GM18873 (cell line): Measurements from ENCODE around the gene F8.
A peak's percentile ranks its signal among the peaks of the same experiment; 100 is the strongest.
"Not testable (repeated sequence)": the region's sequence is repeated elsewhere in the genome, so short reads cannot be mapped to it uniquely, and the experiment has no call there.

Experiments used
- ATAC-seq: cut with Tn5 transposase; IDR thresholded peaks from one replicate; pipeline ENCODE4 v1.9.1; 2021; ENCODE audit warnings: mild to moderate bottlenecking, moderate library complexity, moderate number of reproducible peaks; ENCODE audit not compliant: unreplicated experiment, low FRiP score

F8 gene

DNA sequence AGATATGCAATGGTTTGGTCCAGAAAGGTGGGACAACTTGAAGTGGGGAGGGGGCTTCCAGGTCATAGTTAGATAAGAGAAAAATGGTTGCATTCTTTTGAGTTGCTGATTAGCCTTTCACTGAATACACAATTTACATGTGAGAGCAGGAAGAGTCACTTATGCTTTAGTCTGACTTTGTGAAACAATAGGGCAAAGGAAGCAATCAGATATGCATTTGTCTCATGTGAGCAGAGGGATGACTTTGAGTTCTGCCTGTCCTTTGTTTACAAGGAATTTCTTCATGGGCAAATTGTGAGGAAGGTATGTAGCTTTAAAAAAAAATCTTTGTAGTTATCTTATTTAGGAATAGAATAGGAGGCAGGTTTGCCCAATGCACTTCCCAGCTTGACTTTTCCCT is 201.0 kb downstream of the F8 start:
- no peak for ATAC-seq

DNA sequence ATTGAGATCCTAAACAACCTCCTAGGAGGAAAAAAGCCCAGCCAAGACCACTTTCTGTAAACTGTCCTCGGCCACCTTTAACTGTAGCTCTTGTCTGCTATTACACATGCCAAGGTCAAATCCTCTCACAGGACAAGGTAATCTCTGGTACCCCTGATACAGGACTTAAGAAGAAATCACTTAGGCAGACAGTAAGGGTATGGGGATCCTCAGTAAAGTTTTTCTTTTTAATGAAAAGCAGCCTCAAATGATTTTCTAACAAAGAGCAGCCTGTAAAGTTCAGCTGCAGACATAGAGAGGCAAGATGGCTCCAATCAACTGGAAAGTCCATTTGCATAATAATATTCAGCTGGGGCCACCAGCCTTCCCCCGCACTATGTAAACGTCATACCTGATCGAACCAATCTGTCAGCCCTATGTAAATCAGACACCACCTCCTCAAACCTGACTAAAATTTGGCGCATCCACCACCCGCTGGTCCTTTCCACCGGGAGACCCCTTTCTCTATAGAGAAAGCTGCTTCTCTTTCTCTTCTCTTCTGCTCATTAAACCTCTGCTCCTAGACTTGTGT is 202.7 kb downstream of the F8 start:
- peak; percentile 62 for ATAC-seq

- no peak for ATAC-seq
These were observed 203.4 kb downstream of the F8 start for GRCh38 chrX:154818916-154819770.

DNA sequence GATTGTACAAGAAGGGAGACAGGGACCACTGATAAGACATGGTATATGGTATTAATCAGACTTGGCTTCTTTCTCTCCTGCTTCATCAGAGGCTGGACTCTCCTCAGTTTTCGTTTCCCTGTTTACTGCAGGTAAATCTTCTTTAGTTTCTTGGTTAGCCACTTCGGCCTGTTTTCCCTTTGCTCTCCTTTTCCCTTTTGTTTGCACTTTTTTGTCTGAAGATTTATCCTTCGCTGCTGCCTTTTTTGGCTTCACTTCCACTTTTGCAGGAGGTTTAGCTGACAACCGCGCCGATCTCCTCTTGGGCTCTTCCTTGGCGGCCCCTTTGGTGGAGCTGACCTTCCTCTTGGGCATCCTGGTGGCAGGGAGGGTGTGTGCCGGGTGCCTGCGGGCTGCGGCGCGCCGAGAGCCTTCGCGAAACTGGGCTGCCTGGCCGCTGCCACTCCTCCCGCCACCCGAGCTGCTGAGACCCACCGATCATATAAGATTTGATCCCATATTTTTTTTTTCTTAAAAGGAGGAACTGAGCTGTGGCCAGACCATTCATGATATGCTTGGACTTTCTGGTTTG is 205.4 kb downstream of the F8 start:
- not testable (repeated sequence) for ATAC-seq

DNA sequence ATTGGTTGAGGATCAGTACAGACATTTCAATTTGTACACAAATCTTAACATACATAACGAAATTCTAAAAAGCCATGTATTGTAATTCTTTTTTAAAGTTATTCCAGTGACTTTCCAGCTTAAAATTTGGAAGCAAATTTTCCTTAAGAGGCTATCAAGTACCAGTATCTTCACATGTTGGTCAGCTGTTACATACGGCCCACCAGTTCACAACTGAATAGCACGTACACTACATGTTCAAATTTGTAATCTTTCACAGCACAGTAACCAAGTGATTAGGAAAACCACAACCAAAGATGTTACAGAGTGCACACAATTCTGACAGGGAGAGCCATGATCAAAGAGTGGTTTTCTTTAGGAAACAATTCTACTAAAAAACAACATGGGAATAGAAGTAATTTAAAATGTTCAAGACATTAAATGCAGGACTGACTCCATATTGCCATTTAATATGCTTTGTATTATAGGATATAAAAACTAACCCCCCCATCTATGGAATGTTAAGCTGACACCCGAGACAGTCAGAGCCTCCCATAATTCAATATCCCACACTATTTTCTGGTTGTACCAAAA is 206.1 kb downstream of the F8 start:
- ATAC-seq, result not testable (repeated sequence)

- ATAC-seq, result no peak
These were observed 207.2 kb downstream of the F8 start for GRCh38 chrX:154815274-154815818.

DNA sequence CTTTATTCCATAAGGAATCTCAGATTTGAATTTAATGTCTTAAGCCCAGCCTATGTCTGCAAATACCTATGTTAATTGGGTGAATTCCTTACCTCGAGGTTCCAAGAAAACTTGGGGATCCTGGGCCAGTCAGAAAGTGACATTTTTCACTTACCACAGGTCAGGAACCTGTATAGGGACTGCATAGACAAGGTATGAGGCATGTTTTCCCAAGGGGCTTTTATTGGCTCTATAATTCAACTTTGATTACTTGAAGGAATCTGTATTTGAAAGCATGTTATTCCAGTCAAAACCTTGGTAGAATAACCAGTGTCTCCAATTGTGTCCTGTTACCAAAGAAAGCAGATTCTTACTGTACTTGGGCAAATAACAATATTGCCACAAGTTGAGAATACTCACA is 208.7 kb downstream of the F8 start:
- ATAC-seq, result no peak

GRCh38 chrX:154812341-154813101 is 210.0 kb downstream of the F8 start:
- no peak for ATAC-seq

DNA sequence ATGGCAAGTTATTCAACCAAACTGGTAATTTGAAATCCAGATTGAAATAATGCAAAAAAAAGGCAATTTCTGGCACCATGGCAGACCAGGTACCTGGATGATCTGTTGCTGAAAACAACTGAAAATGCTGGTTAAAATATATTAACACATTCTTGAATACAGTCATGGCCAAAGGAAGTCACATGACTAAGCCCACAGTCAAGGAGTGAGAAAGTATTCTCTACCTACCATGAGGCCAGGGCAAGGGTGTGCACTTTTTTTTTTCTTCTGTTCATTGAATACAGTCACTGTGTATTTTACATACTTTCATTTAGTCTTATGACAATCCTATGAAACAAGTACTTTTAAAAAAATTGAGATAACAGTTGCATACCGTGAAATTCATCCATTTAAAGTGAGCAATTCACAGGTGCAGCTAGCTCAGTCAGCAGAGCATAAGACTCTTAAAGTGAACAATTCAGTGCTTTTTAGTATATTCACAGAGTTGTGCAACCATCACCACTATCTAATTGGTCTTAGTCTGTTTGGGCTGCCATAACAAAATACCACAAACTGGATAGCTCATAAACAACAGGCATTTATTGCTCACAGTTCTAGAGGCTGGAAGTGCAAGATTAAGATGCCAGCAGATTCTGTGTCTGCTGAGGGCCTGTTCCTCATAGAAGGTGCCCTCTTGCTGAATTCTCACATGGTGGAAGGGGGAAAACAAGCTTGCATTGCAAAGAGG is 212.4 kb downstream of the F8 start:
- ATAC-seq, result no peak

DNA sequence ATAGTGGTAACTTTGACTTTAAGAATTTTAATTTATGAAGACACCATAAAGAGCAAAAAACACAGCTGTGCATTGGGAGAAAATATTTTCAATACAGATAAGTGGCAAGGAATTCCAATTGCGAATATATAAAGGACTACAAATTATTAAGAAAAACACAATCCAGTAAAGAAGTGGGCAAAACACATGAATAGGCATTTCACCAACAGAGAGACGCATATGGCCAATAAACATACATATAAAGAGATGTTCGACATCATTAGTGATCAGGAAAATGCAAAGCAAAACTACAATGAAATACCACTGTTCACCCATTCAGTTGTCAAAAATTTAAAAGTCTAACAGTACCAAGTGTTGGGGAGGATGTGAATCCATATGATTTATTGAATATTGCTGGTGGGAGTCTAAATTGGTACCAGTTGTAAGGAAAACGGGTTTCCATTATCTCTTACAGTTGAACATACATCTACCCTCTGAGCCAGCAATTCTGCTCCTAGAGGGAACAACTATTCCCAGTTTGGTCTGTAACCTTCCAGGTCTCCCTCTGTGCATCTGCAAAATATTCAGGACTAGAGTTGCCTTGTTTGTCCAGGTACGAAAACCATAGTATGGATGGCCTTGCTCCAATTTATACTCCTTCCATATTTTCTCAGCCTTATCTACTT is 215.6 kb downstream of the F8 start:
- ATAC-seq, result no peak

DNA sequence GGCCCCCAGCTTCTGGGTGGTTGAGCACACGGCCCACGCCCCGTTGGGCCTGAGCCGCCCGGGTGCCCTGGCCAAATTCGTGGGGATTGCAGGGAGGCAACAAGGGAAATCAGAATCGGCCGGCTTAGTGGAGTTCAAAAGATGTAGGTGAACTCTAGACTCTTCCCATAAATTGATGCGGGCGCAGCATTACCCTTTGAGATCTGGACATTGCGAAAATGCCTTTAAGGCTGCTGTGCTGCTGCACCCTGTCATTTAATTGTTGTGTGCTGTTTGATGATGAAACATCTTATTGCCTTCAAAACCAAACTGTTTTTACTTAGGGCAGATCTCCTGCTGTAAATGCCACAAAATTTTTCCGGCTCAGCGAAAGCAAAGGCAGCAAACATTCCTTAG is 216.8 kb downstream of the F8 start:
- no peak for ATAC-seq

DNA sequence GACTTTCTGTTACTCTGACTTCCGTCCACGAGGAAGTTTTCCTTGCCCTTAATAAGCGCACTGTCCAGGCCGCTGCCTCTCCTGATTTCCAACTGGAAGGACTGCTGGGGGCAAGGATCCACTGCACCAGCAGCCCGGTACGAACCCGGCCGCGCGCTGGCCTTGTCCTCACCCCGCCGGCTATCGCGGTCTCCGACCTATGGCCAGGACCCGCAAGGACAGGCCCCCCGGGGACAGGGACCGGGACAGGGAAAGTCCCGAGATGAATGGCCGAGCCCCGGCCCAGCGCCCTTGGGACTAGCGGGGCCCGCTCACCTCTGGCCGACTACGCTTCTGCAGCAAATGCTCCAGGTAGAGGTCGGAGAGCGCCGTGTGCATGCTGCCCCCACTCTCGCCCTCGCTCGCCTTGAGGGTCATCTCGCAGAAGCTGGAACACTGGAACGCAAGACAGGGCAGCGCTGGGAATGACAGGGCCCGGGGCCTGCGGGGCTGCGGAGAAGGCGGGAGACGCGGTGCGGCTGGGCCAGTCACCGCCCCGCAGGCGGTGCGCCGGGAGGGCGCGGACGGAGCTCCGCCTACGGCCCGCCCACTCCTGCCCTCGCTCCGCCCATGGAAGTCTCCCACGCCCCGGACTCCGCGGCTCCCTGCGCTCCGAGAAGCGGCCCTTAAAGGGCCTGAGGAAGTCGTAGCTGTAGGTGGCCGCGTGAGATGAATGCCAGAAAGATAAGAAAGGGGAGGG is 217.4 kb downstream of the F8 start, which contains the start of gene MPP1:
Gene MPP1 (minus strand): TSS at position 529 of the 739 bp plus-strand sequence. CDS start 112 bp downstream, at position 417.
- peak; percentile 71 for ATAC-seq

GRCh38 chrX:154804261-154804956 is 218.1 kb downstream of the F8 start:
- ATAC-seq, result no peak

GRCh38 chrX:154802947-154803346 is 219.6 kb downstream of the F8 start:
- no peak for ATAC-seq

DNA sequence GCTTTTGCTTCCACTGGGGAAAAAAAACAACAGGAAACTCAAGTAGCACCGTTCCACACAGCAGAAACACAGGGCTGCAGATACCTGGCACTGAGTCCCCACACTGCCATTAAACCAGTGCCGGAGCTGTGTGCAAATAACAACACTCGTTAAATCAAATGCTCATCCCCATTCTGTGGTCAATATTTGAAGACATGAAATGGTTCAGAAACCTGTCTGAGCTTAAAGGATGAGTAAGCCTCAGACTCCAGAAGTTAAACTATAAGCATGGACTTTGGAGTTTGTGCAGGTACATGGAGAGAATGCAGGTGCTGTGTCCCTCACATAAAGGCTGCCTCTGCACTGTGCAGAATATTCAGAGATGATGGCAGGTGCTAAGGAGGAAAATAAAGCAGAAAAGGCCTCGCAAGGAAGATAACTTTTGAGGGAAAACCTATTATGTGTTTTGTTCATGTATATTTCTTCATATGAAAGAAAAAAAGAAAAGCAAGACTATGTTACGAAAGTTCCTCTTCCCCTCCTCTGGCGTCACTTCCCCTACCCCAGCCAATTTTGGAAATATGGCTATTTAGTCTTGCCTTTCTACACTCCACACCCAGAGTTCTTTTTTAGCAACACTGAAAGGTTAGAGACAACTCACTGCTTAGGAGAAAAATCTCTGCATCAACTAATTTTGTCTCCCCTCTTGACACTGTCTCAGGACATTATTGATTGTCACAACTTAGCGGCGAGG is 221.9 kb downstream of the F8 start:
- ATAC-seq, result no peak

DNA sequence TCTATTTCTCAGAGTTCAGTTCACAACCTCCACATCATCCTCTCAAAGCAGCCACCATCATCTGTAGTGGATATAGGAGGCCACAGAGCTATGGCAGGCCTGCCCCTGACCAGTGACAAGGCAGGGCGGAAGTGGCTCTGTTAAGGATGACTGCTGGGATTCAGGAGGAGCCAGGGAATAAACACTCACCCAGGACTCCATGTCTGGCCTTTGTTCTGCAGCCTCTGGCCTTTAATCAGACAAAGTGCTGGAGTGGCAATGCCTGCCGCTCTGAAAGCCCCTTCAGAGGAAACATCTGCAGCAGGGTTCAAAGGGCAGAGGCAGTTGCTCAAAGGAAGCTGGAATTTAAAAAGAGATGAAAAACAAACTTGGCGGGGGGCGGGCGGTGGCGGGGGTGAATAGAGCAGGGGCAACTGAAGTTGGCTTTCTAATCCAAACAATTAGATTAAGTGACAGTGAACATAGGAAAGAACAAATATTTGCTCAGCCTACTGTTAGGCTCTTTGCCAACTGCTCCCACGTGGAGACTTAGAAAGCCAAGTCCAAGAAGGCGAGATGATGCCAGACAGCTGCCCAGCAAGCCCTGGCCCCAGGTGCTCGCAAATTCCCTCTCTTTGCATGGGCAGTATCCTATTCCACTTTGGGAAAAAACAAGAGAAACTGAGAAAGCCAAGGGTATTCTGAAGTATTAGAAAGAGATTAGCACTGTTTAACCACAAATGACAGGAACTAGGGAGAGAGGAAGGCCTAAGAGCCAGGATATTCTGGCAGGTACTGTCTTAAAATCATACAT is 222.8 kb downstream of the F8 start:
- no peak for ATAC-seq
